GM18909 (cell line): ENCODE data around the gene RAB6B.
"Not testable (repeated sequence)": the region's sequence is repeated elsewhere in the genome, so short reads cannot be mapped to it uniquely, and the experiment has no call there.

Experiments used
- ATAC-seq: cut with Tn5 transposase; IDR thresholded peaks from one replicate; pipeline ENCODE4 v1.9.1; 2021; ENCODE audit warnings: mild to moderate bottlenecking; ENCODE audit not compliant: unreplicated experiment, poor library complexity

The RAB6B gene

GRCh38 chr3:133780756-133781155 is 114.9 kb downstream of the RAB6B start:
- not testable (repeated sequence) for ATAC-seq

GRCh38 chr3:133779626-133780203 is 116.0 kb downstream of the RAB6B start:
- no peak for ATAC-seq

GRCh38 chr3:133777807-133778568 is 117.7 kb downstream of the RAB6B start:
- no peak for ATAC-seq

DNA sequence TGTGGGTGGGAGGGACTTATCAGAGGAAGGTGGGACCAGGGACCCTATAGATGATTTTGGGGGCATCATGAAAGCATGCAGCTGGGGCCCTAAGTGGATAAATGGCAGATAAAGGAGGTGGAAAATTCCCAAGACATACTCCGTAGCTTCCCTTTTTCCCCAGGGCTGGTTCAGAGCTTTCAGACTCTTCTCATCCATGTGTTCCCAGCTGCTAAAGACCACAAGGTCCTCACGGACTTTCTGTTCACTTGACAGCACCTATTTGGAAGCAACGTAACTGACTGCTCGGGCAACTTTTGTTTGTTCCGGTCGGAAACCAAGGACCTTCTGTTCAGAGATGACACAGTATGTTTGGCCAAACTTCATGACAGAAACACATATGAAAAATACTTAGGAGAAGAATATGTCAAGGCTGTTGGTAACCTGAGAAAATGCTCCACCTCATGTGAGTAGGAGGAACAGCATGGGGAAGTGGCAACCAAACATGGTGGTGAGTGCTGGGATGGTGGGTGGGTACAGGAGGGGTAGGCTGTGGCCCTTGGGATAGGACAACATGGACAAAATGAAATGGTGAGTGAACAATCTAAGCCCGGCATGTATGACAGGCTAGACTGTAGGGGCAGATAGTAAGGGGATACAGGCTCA is 118.8 kb downstream of the RAB6B start:
- ATAC-seq, result no peak

GRCh38 chr3:133775835-133776234 is 119.8 kb downstream of the RAB6B start:
- ATAC-seq, result no peak

DNA sequence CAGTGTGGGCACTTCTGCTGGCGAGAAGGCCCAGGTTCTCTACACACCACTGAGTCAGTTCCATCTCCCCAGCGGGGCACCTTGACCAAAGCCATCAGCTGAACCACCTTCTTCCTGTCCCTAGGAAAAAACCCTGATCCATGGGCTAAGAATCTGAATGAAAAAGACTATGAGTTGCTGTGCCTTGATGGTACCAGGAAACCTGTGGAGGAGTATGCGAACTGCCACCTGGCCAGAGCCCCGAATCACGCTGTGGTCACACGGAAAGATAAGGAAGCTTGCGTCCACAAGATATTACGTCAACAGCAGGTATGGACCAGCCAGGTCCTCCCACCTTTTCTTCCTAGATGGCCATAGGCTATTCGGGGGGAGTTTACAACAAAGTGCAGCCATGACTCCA is 120.4 kb downstream of the RAB6B start:
- ATAC-seq, result no peak
